Mesenteric fat pad (tissue), 1 donor: Measurements from ENCODE around the gene F3. TPM values are rescaled to one million over a fixed set of nuclear protein-coding genes. Genes with fewer than 3 reads are reported as not detected.
"Not testable (repeated sequence)": the region's sequence is repeated elsewhere in the genome, so short reads cannot be mapped to it uniquely, and the experiment has no call there.

ENCODE experiments used
- DNase-seq: peaks from one replicate; pipeline ENCODE4 v3.0.0-alpha.2; 2020; ENCODE audit warnings: low spot score
- long read RNA-seq: library from polyadenylated mRNA; unstranded; transcript quantifications from one replicate; pipeline ENCODE4 v2.0.0, GENCODE V29; 2020
- total RNA-seq: library from RNA; stranded (reverse); fragmentation: NEBNext Ultra II Directional; extraction: Animal tissue kit (Norgen Biotek cat#: 25700); gene quantifications from one replicate; pipeline ENCODE4 v1.2.1, GENCODE V29; 2021
- donor health status: DM: yes; HTN: yes; CAD: no.

The F3 gene
- total RNA-seq: 418 TPM
- long read RNA-seq, transcript F3-201 (6 exons, 2,287 nt): major isoform, 596 of 877 reads
- long read RNA-seq, transcript F3-202 (5 exons, 1,879 nt): minor isoform, 65 of 877 reads
- long read RNA-seq, partial matches to known transcripts: 35 of 877 reads
- long read RNA-seq, other reads (novel, unspliced or antisense): 181 of 877 reads

DNA sequence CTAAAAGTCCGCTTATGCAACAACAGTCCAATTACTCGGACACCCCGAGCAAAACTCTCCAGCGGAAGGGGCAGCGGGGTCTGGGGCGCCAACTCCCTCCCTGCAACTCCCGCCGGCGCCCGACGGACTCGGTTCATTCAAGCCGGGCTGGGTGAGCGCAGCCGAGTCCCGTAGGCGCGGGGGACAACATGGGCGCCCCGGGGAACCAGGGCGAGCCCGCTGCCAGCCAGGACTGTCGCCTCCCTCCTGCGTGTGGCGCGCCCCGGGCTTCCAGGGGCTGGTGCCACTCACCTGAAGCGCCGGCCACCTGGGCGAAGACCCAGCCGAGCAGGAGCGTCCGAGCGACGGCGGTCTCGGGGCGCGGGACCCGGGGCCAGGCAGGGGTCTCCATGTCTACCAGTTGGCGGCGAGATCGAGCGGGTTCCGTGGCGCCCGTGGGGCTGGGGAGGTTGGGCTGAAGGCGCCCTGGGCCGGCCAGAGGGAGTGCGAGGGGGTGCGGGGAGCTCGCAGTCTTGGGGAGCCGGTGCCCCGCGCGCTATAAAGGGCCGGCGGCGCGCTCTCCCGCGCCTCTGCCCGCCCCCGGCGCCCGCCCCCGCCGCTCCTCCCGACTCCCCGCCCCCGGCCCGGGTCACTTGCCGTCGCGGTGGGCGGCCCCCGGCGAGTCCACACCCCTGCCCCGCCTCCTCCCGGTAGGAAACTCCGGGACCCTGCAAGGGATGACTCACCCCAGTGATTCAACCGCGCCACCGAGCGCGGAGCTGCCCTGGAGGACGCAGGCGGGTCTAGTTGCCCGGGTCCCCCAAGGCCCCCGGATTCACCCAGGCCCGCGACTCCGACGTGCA lies at the start of gene F3:
F3 (minus strand) TSS at position 514 of the 842 bp plus-strand sequence; CDS start at position 391, 123 bp downstream.
- DNase-seq: peak; percentile 96

DNA sequence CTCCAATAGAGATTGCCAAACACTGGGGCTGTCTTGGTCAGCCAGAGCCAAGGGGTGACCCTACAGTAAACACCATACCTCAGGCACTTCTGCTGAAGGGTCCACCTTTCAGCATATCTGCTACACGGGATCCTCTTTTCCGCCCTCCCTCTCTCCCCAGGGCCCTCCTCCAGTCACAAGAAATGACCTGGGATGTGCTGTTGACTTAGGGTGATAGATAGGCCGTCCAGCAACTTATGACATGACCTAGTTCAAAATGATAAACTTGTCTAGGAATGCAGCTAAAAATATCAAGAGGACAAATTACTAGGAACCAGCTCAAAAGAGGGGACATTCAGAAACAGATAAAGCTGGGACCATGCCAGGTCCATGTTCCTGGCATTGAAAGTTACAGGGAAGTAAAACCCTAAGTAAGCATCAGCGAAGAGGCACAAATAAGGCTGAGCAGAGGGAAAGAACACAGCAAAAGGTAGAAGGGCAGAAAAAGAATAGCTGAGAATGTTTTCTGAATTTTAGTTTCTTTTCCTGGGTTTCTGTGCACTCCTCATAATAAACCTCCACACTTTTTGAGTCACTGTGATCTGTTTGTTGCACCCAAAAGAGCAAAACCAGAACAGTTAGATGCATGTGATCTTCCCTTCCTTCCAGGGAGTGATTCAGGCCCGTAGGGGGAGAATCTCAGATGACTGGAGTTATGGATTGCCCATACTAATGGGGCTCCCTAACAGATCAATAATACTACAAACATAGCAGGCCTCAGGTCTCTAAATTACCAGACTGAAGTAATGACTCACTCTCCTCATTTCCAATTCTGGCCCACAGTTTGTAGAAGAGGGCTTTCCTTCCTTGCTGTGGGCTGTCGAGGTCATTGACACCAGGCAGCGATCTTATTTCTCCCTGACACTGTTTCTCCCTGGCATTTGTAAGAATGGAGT lies 48.9 kb upstream of the F3 start:
- no peak for DNase-seq

DNA sequence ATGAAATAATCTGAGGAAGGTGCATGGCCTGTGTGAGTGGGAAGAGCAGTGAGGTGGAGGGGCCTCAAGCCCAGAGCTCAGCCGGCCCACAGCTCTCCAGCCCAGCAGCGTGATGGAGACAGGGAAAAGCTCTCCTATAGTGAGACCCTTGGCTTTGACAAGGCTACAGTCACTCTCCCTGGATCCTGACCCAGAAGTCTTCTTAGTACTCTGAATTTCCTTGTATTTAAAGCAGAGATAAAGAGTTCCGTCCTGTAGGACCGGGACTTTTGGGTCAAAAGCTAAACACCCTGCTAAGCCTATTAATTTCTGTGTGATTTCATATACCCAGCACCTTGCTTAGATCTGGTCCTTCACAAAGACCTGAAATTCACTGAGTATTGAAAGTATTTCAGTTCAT lies 48.2 kb upstream of the F3 start:
- DNase-seq: no peak

GRCh38 chr1:94582565-94582964 lies 41.0 kb upstream of the F3 start:
- no peak for DNase-seq

DNA sequence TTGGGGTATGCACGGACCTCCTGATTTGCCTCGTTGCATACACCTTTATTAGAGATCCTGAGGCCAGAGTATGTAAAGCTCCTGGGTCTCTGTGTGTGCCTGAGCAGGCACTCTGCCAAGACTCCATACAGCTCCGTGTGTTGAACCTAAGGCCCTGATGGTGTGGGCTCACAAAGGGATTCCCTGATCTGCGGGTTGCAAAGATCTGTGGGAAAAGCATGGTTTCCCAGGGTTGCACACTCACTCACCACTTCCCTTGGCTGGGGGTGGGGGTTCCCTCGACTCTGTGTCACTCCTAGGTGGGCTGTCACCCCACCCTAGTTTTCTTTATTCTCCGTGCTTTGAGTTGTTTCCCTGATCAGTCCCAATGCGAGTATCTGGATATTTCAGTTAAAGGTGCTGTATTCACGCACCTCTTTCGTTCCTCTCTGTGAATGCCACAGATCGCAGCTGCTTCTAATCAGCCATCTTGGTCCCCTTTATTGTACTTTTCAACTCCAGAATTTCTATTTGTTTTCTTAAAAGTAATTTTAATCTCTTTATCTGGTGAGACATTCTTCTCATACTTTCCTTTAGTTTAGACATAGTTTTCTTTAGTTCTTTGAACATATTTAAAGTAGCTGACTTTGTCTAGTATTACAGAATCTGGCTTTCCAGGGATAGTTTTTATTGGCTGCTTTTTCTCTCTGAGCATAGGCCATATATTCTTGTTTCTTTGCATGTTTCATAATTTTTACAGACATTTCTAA lies 39.0 kb upstream of the F3 start:
- DNase-seq: no peak

DNA sequence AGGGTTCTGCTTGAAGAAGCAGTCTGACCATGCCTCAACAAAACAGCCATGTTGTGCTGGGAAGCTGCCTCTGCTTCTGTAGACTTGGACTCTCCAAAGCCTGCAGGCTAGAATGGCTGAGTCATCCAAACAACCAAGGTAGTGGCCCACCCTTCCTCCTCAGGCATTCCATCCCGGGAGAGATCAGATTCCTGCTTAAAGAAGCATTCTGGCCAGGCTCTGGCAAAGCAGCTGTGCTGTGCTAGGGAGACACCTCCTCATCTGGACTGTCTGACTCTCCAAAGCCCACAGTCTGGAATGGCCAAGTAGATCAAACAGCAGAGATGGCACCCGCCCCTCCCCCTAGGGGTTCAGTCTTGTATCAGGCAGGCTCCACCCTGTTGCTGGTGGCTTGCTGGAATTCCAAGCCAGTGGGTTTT lies 38.3 kb upstream of the F3 start:
- no peak for DNase-seq

DNA sequence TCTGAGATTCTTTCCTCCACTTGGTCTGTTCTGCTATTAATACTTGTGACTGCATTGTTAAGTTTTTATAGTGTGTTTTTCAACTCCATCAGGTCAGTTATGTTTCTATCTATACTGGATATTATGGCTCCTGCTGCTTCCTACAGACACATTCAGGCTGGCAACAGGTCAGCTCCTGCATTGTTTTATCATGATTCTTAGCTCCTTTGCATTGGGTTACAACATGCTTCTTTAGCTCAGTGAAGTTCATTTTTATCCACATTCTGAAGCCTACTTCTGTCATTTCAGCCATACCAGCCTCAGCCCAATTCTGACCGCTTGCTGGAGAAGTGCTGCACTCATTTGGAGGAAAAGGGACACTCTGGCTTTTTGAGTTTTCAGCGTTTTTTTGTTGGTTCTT lies 37.3 kb upstream of the F3 start:
- no peak for DNase-seq

- DNase-seq: not testable (repeated sequence)
Measured at GRCh38 chr1:94573917-94574316, 32.4 kb upstream of the F3 start.

DNA sequence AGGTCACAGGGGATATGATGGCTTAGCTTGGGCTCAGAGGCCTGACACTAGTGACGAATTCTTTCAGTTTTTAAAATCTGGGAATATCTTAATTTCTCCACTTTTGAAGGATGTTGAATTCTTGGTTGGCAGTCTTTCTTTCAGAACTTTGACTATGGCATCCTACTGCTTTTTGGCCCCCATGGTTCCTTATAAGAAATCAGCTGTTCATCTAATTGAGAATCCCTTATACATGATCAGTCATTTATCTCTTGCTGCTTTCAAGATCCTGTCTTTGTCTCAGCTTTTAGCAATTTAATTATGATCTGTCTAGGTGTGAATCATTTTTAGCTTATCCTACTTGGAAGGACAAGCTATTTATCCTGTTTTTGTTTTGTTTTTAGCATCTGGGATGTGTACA lies 31.2 kb upstream of the F3 start:
- DNase-seq: no peak

DNA sequence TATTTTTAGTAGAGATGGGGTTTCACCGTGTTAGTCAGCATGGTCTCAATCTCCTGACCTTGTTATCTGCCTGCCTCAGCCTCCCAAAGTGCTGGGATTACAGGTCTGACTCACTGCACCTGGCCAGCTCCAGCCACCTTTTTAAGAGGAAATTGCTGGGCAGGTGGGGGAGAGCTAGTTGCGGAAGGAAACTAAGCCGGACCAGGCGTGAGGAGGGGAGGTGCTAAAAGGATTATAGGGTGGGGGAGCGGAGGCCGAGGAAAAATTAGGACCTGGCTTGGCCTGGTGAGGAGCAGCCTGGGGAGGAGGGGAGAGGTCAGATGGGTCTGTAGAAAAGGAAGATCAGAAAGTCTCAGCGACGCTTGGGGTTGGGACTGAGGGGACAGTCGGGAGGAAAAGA lies 29.4 kb upstream of the F3 start:
- DNase-seq: not testable (repeated sequence)

DNA sequence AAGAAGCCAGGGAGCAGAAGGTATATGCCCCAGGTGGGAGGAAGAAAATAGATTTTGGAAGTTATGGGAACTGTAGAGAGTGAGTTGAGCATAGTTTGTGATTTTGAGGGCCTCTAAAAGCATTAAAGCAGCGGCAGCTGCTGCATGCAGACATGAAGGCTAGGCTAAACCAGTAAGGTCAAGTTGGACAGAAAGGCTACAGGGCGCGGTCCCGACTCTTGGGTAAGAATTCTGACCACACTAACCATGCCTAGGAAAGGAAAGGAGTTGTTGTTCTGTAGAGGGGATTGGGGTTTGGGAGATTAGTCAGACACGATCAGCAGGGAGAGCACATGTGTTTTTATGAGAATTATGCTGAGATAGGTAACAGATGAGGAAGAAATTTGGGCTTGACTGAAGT lies 27.2 kb upstream of the F3 start:
- not testable (repeated sequence) for DNase-seq

DNA sequence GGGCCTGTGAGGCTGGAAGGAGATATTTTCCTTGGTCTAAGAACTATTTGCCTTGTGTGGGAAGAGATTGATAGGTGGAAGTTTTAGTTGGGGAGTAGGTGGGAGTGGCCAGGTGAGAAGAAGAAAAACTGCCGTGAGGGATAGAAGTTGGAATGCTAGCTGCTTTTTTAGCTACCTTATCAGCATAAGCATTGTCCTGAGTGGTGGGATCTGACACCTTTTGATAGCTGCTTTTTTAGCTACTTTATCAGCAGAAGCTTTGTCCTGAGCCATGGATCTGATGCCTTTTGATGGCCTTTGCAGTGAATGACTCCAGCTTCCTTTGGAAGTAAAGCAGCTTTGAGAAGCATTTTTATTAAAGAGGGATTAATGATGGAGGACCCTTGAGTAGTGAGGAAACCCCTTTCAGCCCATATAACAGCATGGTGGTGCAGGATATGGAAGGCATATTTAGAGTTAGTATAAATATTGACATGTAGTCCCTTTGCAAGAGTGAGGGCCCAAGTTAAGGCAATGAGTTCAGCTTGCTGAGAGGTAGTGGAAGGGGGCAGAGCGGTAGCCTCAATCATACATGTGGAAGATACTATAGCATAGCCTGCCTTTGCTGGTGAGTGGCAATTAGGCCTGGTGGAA lies 26.5 kb upstream of the F3 start:
- DNase-seq: not testable (repeated sequence)

DNA sequence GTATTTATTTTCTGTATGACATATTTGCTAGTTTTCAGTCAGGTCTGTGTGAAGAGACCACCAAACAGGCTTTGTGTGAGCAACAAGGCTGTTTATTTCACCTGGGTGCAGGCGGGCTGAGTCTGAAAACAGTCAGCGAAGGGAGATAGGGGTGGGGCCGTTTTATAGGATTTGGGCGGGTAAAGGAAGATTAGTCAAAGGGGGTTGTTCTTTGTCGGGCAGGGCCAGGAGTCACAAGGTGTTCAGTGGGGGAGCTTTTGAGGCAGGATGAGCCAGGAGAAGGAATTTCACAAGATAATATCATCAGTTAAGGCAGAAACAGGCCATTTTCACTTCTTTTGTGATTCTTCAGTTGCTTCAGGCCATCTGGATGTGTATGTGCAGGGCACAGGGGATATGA lies 24.9 kb upstream of the F3 start:
- DNase-seq: not testable (repeated sequence)

GRCh38 chr1:94565901-94566300 lies 24.3 kb upstream of the F3 start:
- no peak for DNase-seq

DNA sequence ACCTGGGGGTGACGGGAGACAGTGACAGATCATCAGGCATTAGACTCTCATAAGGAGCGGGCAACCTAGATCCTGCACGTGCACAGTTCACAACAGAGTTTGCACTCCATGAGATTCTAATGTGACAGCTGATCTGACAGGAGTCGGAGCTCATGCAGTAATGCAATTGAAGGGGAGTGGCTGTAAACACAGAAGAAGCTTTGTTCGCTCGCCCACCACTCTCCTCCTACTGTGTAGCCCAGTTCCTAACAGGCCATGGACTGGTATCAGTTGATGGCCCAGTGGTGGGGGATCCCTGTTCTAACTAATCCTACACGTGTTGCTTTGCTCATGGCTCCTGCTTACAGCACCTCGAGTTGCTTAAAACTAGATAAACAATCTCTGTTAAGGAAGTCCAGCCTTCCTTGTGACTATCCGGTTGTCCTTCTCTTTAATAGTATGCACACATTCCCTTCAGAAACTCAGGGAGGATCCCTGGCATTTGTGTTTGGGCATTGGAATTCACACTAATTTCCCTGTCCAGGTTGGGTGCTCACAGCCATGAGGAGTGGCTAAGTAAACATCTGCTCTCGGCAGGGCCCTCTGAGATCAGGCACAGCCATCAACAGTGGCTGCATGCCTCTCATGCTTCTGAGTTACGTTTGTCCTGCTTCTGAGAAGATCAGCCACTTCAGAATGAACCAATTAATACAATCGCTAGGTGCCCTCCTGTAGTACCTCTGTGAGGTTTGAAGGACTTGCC lies 21.1 kb upstream of the F3 start:
- DNase-seq: no peak

DNA sequence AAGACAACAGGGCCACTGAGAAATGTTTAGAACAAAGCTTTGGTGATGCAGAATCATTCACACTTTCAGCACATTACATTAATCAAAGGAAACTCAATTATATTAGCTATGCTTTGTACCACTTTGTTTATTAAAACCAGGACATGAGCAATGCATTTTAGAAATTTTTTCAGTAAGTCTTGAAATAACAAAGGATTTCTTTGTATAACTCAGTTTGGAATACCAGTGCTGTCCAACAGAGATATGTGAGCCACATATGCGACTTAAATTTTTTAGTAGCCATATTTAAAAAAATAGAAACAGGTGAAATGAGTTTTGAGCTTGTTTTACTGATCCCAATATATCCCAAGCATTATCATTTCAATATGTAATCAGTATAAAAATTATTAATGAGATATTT lies 18.8 kb upstream of the F3 start:
- no peak for DNase-seq

DNA sequence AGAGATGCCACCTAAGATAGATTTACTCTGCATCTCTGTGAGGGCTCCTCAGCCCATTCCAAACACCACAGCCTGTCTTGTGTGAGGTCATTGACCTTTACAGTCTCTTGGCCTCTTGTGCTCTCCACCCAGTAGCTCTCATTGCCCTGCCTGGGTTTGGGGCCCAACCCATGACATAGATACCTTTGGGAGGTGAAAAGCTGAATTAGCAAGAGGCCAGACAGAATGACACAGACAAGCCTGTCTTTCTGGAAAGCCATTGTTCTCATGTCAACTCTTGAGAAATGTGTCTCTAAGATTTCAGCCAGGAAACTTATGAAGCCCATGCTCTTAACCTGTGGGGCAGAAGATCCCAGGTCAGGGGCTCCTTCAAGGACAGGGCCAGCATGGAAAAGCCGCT lies 18.4 kb upstream of the F3 start:
- no peak for DNase-seq

DNA sequence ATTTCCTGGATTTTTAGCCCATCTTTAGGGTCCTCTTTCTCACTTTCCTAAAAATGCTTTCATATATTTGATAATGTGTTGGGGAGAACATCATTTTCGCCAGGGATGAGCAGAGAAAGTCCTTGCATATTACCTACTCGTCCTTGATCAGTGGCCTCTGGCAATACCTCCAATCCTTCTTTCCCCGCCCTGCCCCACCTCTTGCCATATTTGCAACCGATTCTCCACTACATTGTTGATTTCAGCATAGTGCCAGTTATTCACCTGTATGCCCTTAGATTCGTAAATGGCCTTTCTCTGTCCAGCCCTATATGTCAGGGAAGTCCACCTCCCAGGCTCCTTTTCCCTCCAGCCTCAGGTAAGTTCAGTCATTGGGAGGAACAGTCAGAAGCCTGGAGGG lies 13.5 kb upstream of the F3 start:
- DNase-seq: no peak

- DNase-seq: no peak
Measured at GRCh38 chr1:94554580-94554979, 13.0 kb upstream of the F3 start.

DNA sequence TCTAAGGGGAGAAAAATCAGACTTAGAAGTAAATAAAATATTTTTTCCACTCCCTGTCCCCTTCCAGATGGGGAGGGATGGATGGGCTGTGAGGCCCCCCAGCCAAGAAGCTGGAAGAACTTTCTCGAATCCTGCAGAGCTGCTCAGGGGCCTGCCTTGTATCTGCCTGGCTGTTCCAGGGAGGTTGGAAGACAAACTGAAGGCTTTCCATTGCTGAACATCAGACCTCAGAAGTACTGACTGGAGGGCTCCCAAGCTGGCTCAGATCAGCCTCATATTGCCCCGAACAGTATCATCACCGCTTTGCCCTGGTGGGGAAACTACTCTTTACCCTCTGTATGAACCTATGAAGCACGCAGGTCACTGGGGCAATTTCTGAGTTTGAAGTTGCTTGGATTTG lies 12.4 kb upstream of the F3 start:
- no peak for DNase-seq
